HepG2 (cell line): ENCODE measurements around the gene CYP4F12. TPM values are rescaled to one million over a fixed set of nuclear protein-coding genes. Genes with fewer than 3 reads are reported as not detected.
A peak's percentile ranks its signal among the peaks of the same experiment; 100 is the strongest.

Source experiments
- ASH2L ChIP-seq: fragments of 300-600, 200-600 bp; sonication (generic); IDR thresholded peaks from 2 replicates; pipeline ENCODE4 v1.7.0; 2017; ENCODE audit warnings: low read depth, mild to moderate bottlenecking, moderate library complexity, mixed read lengths, low read length; ENCODE audit not compliant: insufficient read length
- CCDC6 ChIP-seq: sonication (generic); formaldehyde crosslinking; IDR thresholded peaks from 2 replicates; pipeline ENCODE4 v1.8.1; 2022; ENCODE audit warnings: mild to moderate bottlenecking, missing genetic modification reagents, moderate library complexity
- GPN1 ChIP-seq: sonication (generic); formaldehyde crosslinking; IDR thresholded peaks from 2 replicates; pipeline ENCODE4 v1.5.1; 2020; ENCODE audit warnings: missing genetic modification reagents, borderline replicate concordance
- HCFC1 ChIP-seq: fragments of 150-350 bp; IDR thresholded peaks from 2 replicates; pipeline ENCODE4 v1.6.1; 2014; ENCODE audit warnings: low read depth, low read length
- HIVEP1 ChIP-seq: sonication (generic); formaldehyde crosslinking; IDR thresholded peaks from 2 replicates; pipeline ENCODE4 v1.4.0; 2020; ENCODE audit warnings: mild to moderate bottlenecking, missing genetic modification reagents
- MTF2 ChIP-seq: sonication (generic); formaldehyde crosslinking; IDR thresholded peaks from 2 replicates; pipeline ENCODE4 v1.5.0; 2020; ENCODE audit warnings: missing genetic modification reagents, borderline replicate concordance
- NFKB2 ChIP-seq: sonication (generic); formaldehyde crosslinking; IDR thresholded peaks from 2 replicates; pipeline ENCODE4 v1.4.0; 2020; ENCODE audit warnings: missing genetic modification reagents, borderline replicate concordance
- SOX5 ChIP-seq: IDR thresholded peaks from 2 replicates; pipeline ENCODE4 v1.6.1; 2016; ENCODE audit warnings: borderline replicate concordance
- TCF12 ChIP-seq, 2 experiments: fragments of 450-650 bp in 1 of 2; sonication (generic) in 1 of 2; formaldehyde crosslinking in 1 of 2; IDR thresholded peaks; 2 replicates each; pipeline versions ENCODE4 v1.6.1 to v1.8.0; 2017 to 2022; ENCODE audit warnings: antibody characterized with exemption in 1 of 2, mild to moderate bottlenecking in 1 of 2, missing genetic modification reagents in 1 of 2, moderate library complexity in 1 of 2
- ZFP36 ChIP-seq: fragments of 150-350 bp; IDR thresholded peaks from 2 replicates; pipeline ENCODE4 v1.6.1; 2018; ENCODE audit warnings: borderline replicate concordance, low read length, low read depth; ENCODE audit not compliant: partially characterized antibody
- ZFY ChIP-seq: sonication (generic); formaldehyde crosslinking; IDR thresholded peaks from 2 replicates; pipeline ENCODE4 v1.4.0; 2020; ENCODE audit warnings: missing genetic modification reagents
- ZNF773 ChIP-seq: sonication (generic); formaldehyde crosslinking; IDR thresholded peaks from 2 replicates; pipeline ENCODE4 v1.4.0; 2020; ENCODE audit warnings: missing genetic modification reagents, borderline replicate concordance
- polyA plus RNA-seq, 8 experiments: library from polyadenylated mRNA; depleted of rRNA in 3 of 8; stranded (reverse) in 7 of 8; unstranded in 1 of 8; fragments of >200 nt; fragmentation: Illumina TruSeq in 4 of 8; extraction: Trizol in 4 of 8; gene quantifications; 2 replicates each; pipeline versions ENCODE4 v1.2.1 to v1.2.3, GENCODE V29; 2011 to 2016; ENCODE audit warnings: low read depth in 4 of 8, missing spikeins in 1 of 8, mixed read lengths in 1 of 8; ENCODE audit not compliant: insufficient read depth in 1 of 8
- total RNA-seq, 5 experiments: library from RNA; depleted of rRNA; stranded (reverse); fragments of >200 nt; fragmentation: Illumina TruSeq; extraction: Trizol; gene quantifications; 2 replicates each; pipeline ENCODE4 v1.2.3, GENCODE V29; 2016; ENCODE audit warnings: low read depth in 1 of 5
- TF ChIP-seq, protein P1 (sequence below): sonication (generic); formaldehyde crosslinking; IDR thresholded peaks from 2 replicates; pipeline ENCODE4 v1.5.0; 2020; ENCODE audit warnings: mild to moderate bottlenecking, missing genetic modification reagents
- TF ChIP-seq, protein P2 (sequence below): sonication (generic); formaldehyde crosslinking; IDR thresholded peaks from 2 replicates; pipeline ENCODE4 v1.4.0; 2020; ENCODE audit warnings: missing genetic modification reagents
- TF ChIP-seq, protein P3 (sequence below): IDR thresholded peaks from 2 replicates; pipeline ENCODE4 v1.4.0; 2020; ENCODE audit warnings: mild to moderate bottlenecking, missing genetic modification reagents
- TF ChIP-seq, protein P4 (sequence below): IDR thresholded peaks from 2 replicates; pipeline ENCODE4 v1.6.1; 2016; ENCODE audit warnings: low read depth, borderline replicate concordance
- TF ChIP-seq, protein P5 (sequence below): sonication (generic); formaldehyde crosslinking; IDR thresholded peaks from 2 replicates; pipeline ENCODE4 v1.4.0; 2020; ENCODE audit warnings: missing genetic modification reagents

The CYP4F12 gene
- total and polyA plus RNA-seq, 2 of the 13 experiments (the other 11 are each of a cell fraction or from before 2014, with no cell fraction given): 29.9 to 30.8 TPM

DNA sequence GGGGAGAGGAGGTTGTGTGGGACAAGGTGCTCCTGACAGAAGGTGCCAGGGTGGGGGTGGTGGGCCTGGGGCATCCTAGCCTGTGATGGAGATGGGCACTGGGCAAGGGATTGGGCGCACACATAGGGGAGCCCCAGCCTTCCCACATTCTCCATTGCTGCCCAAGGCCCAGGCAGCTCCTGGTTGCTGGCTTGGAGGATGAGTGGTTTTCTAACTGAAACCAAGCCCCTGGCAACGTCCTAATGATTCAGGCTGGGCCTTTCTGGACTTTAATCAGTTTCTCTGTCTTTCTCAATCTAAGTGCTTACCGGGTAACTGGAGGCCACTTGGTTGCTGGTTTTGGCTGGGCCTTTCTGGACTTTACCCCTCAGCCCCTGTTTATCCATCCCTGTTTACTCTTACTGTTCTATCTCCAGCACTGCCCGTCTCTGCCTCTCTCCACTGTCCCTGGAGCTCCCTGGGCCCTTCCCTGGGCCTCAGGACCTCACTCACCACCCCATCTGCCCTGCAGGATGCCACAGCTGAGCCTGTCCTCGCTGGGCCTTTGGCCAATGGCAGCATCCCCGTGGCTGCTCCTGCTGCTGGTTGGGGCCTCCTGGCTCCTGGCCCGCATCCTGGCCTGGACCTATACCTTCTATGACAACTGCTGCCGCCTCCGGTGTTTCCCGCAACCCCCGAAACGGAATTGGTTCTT is 31.8 kb upstream of the CYP4F12 start (continued):
- TF ChIP-seq SOX5 (CRISPR knock-in tag) (peak; percentile 51), NFKB2 (CRISPR knock-in tag) (no peak), ASH2L (peak; percentile 46), TCF12 (IDR thresholded peaks at IDR 0.05) (no peak), TCF12 (CRISPR knock-in tag; IDR thresholded peaks at IDR 0.05) (no peak), ZFY (CRISPR knock-in tag) (peak; percentile 79), CCDC6 (CRISPR knock-in tag) (0 out of 2 replicates have a peak, but pooled peaks have one; percentile 33), ZNF773 (no peak), MTF2 (no peak), HIVEP1 (CRISPR knock-in tag) (no peak), ZFP36 (no peak), HCFC1 (no peak), GPN1 (CRISPR knock-in tag) (no peak)
- TF ChIP-seq, protein P1, sequence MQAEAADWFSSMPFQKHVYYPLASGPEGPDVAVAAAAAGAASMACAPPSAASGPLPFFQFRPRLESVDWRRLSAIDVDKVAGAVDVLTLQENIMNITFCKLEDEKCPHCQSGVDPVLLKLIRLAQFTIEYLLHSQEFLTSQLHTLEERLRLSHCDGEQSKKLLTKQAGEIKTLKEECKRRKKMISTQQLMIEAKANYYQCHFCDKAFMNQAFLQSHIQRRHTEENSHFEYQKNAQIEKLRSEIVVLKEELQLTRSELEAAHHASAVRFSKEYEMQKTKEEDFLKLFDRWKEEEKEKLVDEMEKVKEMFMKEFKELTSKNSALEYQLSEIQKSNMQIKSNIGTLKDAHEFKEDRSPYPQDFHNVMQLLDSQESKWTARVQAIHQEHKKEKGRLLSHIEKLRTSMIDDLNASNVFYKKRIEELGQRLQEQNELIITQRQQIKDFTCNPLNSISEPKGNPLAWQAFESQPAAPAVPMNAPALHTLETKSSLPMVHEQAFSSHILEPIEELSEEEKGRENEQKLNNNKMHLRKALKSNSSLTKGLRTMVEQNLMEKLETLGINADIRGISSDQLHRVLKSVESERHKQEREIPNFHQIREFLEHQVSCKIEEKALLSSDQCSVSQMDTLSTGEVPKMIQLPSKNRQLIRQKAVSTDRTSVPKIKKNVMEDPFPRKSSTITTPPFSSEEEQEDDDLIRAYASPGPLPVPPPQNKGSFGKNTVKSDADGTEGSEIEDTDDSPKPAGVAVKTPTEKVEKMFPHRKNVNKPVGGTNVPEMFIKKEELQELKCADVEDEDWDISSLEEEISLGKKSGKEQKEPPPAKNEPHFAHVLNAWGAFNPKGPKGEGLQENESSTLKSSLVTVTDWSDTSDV (CRISPR knock-in tag): no peak
- TF ChIP-seq, protein P2, sequence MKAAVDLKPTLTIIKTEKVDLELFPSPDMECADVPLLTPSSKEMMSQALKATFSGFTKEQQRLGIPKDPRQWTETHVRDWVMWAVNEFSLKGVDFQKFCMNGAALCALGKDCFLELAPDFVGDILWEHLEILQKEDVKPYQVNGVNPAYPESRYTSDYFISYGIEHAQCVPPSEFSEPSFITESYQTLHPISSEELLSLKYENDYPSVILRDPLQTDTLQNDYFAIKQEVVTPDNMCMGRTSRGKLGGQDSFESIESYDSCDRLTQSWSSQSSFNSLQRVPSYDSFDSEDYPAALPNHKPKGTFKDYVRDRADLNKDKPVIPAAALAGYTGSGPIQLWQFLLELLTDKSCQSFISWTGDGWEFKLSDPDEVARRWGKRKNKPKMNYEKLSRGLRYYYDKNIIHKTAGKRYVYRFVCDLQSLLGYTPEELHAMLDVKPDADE (CRISPR knock-in tag): no peak
- TF ChIP-seq, protein P3, sequence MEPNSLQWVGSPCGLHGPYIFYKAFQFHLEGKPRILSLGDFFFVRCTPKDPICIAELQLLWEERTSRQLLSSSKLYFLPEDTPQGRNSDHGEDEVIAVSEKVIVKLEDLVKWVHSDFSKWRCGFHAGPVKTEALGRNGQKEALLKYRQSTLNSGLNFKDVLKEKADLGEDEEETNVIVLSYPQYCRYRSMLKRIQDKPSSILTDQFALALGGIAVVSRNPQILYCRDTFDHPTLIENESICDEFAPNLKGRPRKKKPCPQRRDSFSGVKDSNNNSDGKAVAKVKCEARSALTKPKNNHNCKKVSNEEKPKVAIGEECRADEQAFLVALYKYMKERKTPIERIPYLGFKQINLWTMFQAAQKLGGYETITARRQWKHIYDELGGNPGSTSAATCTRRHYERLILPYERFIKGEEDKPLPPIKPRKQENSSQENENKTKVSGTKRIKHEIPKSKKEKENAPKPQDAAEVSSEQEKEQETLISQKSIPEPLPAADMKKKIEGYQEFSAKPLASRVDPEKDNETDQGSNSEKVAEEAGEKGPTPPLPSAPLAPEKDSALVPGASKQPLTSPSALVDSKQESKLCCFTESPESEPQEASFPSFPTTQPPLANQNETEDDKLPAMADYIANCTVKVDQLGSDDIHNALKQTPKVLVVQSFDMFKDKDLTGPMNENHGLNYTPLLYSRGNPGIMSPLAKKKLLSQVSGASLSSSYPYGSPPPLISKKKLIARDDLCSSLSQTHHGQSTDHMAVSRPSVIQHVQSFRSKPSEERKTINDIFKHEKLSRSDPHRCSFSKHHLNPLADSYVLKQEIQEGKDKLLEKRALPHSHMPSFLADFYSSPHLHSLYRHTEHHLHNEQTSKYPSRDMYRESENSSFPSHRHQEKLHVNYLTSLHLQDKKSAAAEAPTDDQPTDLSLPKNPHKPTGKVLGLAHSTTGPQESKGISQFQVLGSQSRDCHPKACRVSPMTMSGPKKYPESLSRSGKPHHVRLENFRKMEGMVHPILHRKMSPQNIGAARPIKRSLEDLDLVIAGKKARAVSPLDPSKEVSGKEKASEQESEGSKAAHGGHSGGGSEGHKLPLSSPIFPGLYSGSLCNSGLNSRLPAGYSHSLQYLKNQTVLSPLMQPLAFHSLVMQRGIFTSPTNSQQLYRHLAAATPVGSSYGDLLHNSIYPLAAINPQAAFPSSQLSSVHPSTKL (CRISPR knock-in tag): peak; percentile 60
- TF ChIP-seq, protein P4, sequence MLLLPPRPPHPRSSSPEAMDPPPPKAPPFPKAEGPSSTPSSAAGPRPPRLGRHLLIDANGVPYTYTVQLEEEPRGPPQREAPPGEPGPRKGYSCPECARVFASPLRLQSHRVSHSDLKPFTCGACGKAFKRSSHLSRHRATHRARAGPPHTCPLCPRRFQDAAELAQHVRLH: peak; percentile 41; the same call in 1 of the 2 replicates
- TF ChIP-seq, protein P5, sequence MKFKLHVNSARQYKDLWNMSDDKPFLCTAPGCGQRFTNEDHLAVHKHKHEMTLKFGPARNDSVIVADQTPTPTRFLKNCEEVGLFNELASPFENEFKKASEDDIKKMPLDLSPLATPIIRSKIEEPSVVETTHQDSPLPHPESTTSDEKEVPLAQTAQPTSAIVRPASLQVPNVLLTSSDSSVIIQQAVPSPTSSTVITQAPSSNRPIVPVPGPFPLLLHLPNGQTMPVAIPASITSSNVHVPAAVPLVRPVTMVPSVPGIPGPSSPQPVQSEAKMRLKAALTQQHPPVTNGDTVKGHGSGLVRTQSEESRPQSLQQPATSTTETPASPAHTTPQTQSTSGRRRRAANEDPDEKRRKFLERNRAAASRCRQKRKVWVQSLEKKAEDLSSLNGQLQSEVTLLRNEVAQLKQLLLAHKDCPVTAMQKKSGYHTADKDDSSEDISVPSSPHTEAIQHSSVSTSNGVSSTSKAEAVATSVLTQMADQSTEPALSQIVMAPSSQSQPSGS (CRISPR knock-in tag): 0 out of 2 replicates have a peak, but pooled peaks have one; percentile 22
